Trophoblast cell (in vitro differentiated cells and primary cell): ENCODE measurements around the gene PAM.

Experiments used
- DNase-seq, 2 donors: peaks; one replicate each; pipeline ENCODE4 v3.0.0-alpha.2; 2016
- H2AFZ ChIP-seq: 2 replicates; pipeline ENCODE4 v1.6.1; 2013; ENCODE audit warnings: low read length, moderate library complexity, mild to moderate bottlenecking; ENCODE audit not compliant: insufficient read depth, poor library complexity
- H2AK5ac ChIP-seq: 2 replicates; pipeline ENCODE4 v1.6.1; 2013; ENCODE audit warnings: mild to moderate bottlenecking, low read length
- H2BK120ac ChIP-seq: 2 replicates; pipeline ENCODE4 v1.6.1; 2013; ENCODE audit warnings: low read length, mild to moderate bottlenecking, moderate library complexity; ENCODE audit not compliant: insufficient read depth, poor library complexity
- H2BK12ac ChIP-seq: 2 replicates; pipeline ENCODE4 v1.6.1; 2013; ENCODE audit warnings: mild to moderate bottlenecking, low read length, moderate library complexity
- H2BK5ac ChIP-seq: 2 replicates; pipeline ENCODE4 v1.6.1; 2013; ENCODE audit warnings: low read length, low read depth, moderate library complexity, mild to moderate bottlenecking; ENCODE audit not compliant: poor library complexity
- H3K14ac ChIP-seq: 2 replicates; pipeline ENCODE4 v1.6.1; 2013; ENCODE audit warnings: mild to moderate bottlenecking, low read length
- H3K18ac ChIP-seq: 2 replicates; pipeline ENCODE4 v1.6.1; 2013; ENCODE audit warnings: mild to moderate bottlenecking, low read length
- H3K23ac ChIP-seq: 2 replicates; pipeline ENCODE4 v1.6.1; 2013; ENCODE audit warnings: low read length
- H3K27ac ChIP-seq: 2 replicates; pipeline ENCODE4 v1.5.1; 2013; ENCODE audit warnings: low read depth, mild to moderate bottlenecking, inconsistent platforms, low read length, moderate library complexity
- H3K27me3 ChIP-seq: 2 replicates; pipeline ENCODE4 v1.6.1; 2013; ENCODE audit warnings: inconsistent platforms, mild to moderate bottlenecking, low read length, moderate library complexity; ENCODE audit not compliant: insufficient read depth
- H3K36me3 ChIP-seq, 2 experiments: 1 replicate in 1 of 2; 2 replicates in 1 of 2; pipeline ENCODE4 v1.6.1; 2013; ENCODE audit warnings: low read length in 2 of 2, mild to moderate bottlenecking in 2 of 2, moderate library complexity in 1 of 2; ENCODE audit not compliant: insufficient read depth in 2 of 2, control insufficient read depth in 1 of 2
- H3K4ac ChIP-seq: 2 replicates; pipeline ENCODE4 v1.6.1; 2013; ENCODE audit warnings: low read depth, mild to moderate bottlenecking, low read length, moderate library complexity
- H3K4me1 ChIP-seq, 2 experiments: 1 replicate in 1 of 2; 2 replicates in 1 of 2; pipeline ENCODE4 v1.6.1; 2013; ENCODE audit warnings: low read length in 2 of 2, mild to moderate bottlenecking in 2 of 2, moderate library complexity in 1 of 2; ENCODE audit not compliant: insufficient read depth in 2 of 2, control insufficient read depth in 1 of 2
- H3K4me2 ChIP-seq: 2 replicates; pipeline ENCODE4 v1.6.1; 2013; ENCODE audit warnings: inconsistent platforms, mild to moderate bottlenecking, low read length, moderate library complexity
- H3K4me3 ChIP-seq: 2 replicates; pipeline ENCODE4 v1.5.1; 2013; ENCODE audit warnings: mild to moderate bottlenecking, low read depth, low read length, inconsistent platforms
- H3K79me1 ChIP-seq: one replicate; pipeline ENCODE4 v1.6.1; 2013; ENCODE audit warnings: low read length
- H3K79me2 ChIP-seq: 2 replicates; pipeline ENCODE4 v1.6.1; 2013; ENCODE audit warnings: low read length, mild to moderate bottlenecking; ENCODE audit not compliant: control insufficient read depth, insufficient read depth, poor library complexity
- H3K9ac ChIP-seq: 2 replicates; pipeline ENCODE4 v1.6.1; 2013; ENCODE audit warnings: mild to moderate bottlenecking, low read length
- H3K9me3 ChIP-seq: 2 replicates; pipeline ENCODE4 v1.6.1; 2013; ENCODE audit warnings: low read depth, mild to moderate bottlenecking, control low read depth, inconsistent platforms, low read length; ENCODE audit not compliant: insufficient read depth
- H4K12ac ChIP-seq: 2 replicates; pipeline ENCODE4 v1.6.1; 2013; ENCODE audit warnings: low read depth, mild to moderate bottlenecking, low read length, moderate library complexity
- H4K8ac ChIP-seq: 2 replicates; pipeline ENCODE4 v1.6.1; 2013; ENCODE audit warnings: low read depth, mild to moderate bottlenecking, low read length, moderate library complexity
- H4K91ac ChIP-seq: one replicate; pipeline ENCODE4 v1.6.1; 2013; ENCODE audit warnings: low read depth, mild to moderate bottlenecking, low read length, moderate library complexity
- WGBS: extraction: QIAGEN DNeasy Blood & Tissue Kit; methylation state at CpG from one replicate; pipeline ENCODE4 v1.1.7; 2013; ENCODE audit warnings: missing lambda C conversion rate; ENCODE audit not compliant: insufficient read length, insufficient coverage; ENCODE audit errors: extremely low coverage; 5-methylcytosine and 5-hydroxymethylcytosine counted together

Gene PAM

GRCh38 chr5:102743900-102744299, 11.2 kb upstream of the PAM start:
- Histone ChIP-seq H3K4me3 (no peak overlapping the region), H3K79me2 (no peaks in the 10 kb centered on the region), H3K27me3 (no peaks in the 10 kb centered on the region), H3K23ac (no peak overlapping the region), H4K91ac (no peak overlapping the region), H2BK12ac (no peak overlapping the region), H2AK5ac (no peak overlapping the region), H2BK5ac (no peak overlapping the region), H4K12ac (no peak overlapping the region), H3K79me1 (no peaks in the 10 kb centered on the region), H3K4me2 (no peak overlapping the region), H3K9ac (no peak overlapping the region), H3K4me1 (no peaks in the 10 kb centered on the region), H3K18ac (no peak overlapping the region), H3K14ac (no peak overlapping the region), H2BK120ac (no peak overlapping the region), H3K27ac (no peak overlapping the region), H3K36me3 (no peaks in the 10 kb centered on the region), H3K9me3 (peaks cover 2% of the 10 kb centered on the region), H4K8ac (no peak overlapping the region), H2AFZ (no peak overlapping the region), H3K4ac (no peak overlapping the region)
- DNase-seq = no peak
- WGBS = no CpG with 5 or more reads among the region's 4 CpGs

GRCh38 chr5:102747386-102748166, 7.5 kb upstream of the PAM start:
- H3K9me3 ChIP-seq = peaks cover 2% of the 10 kb centered on the region
- H4K8ac ChIP-seq = no peak overlapping the region
- H2BK12ac ChIP-seq = no peak overlapping the region
- no peaks in the 10 kb centered on the region for H3K79me1 ChIP-seq
- H3K36me3 ChIP-seq = no peaks in the 10 kb centered on the region
- no peak overlapping the region for H3K27ac ChIP-seq
- no peak overlapping the region for H4K12ac ChIP-seq
- no peak overlapping the region for H3K18ac ChIP-seq
- no peaks in the 10 kb centered on the region for H3K4me1 ChIP-seq
- no peaks in the 10 kb centered on the region for H3K27me3 ChIP-seq
- no peak overlapping the region for H2BK120ac ChIP-seq
- no peak overlapping the region for H3K4me2 ChIP-seq
- no peak overlapping the region for H2BK5ac ChIP-seq
- WGBS = no CpG with 5 or more reads among the region's 4 CpGs
- no peak overlapping the region for H3K9ac ChIP-seq
- H2AFZ ChIP-seq = no peak overlapping the region
- H3K23ac ChIP-seq = no peak overlapping the region
- no peak overlapping the region for H3K14ac ChIP-seq
- H3K4me3 ChIP-seq = no peak overlapping the region
- no peak overlapping the region for H4K91ac ChIP-seq
- H3K79me2 ChIP-seq = no peaks in the 10 kb centered on the region
- no peak overlapping the region for H3K4ac ChIP-seq
- peak in 1 of 2 donors; percentile 16 for DNase-seq
- no peak overlapping the region for H2AK5ac ChIP-seq

GRCh38 chr5:102749416-102750030, 5.6 kb upstream of the PAM start:
- H3K79me2 ChIP-seq = no peaks in the 10 kb centered on the region
- no peak overlapping the region for H2AFZ ChIP-seq
- H4K91ac ChIP-seq = no peak overlapping the region
- no peak overlapping the region for H3K4me3 ChIP-seq
- H3K79me1 ChIP-seq = peaks cover under 1% of the 10 kb centered on the region
- H3K36me3 ChIP-seq = no peaks in the 10 kb centered on the region
- H2AK5ac ChIP-seq = no peak overlapping the region
- H4K8ac ChIP-seq = no peak overlapping the region
- DNase-seq = no peak
- H3K14ac ChIP-seq = no peak overlapping the region
- no peak overlapping the region for H3K4ac ChIP-seq
- WGBS = no CpG with 5 or more reads among the region's 5 CpGs
- H3K4me2 ChIP-seq = no peak overlapping the region
- no peak overlapping the region for H2BK5ac ChIP-seq
- no peak overlapping the region for H3K18ac ChIP-seq
- H2BK12ac ChIP-seq = no peak overlapping the region
- H4K12ac ChIP-seq = no peak overlapping the region
- peaks cover 0 to 3% of the 10 kb centered on the region in 2 experiments for H3K4me1 ChIP-seq
- H3K27me3 ChIP-seq = peaks cover 7% of the 10 kb centered on the region
- no peak overlapping the region for H3K27ac ChIP-seq
- H3K23ac ChIP-seq = no peak overlapping the region
- H3K9me3 ChIP-seq = no peaks in the 10 kb centered on the region
- H2BK120ac ChIP-seq = no peak overlapping the region
- H3K9ac ChIP-seq = no peak overlapping the region

GRCh38 chr5:102750151-102750834, 4.8 kb upstream of the PAM start:
- H3K4me3 ChIP-seq = no peak overlapping the region
- H3K4me2 ChIP-seq = no peak overlapping the region
- H3K9me3 ChIP-seq = no peaks in the 10 kb centered on the region
- H2BK120ac ChIP-seq = no peak overlapping the region
- no CpG with 5 or more reads among the region's 4 CpGs for WGBS
- H2BK5ac ChIP-seq = no peak overlapping the region
- no peak for DNase-seq
- H3K79me2 ChIP-seq = peaks cover 2% of the 10 kb centered on the region
- H3K36me3 ChIP-seq = no peaks in the 10 kb centered on the region
- H2AFZ ChIP-seq = no peak overlapping the region
- H3K23ac ChIP-seq = no peak overlapping the region
- no peak overlapping the region for H4K8ac ChIP-seq
- no peak overlapping the region for H3K18ac ChIP-seq
- H4K91ac ChIP-seq = no peak overlapping the region
- H3K14ac ChIP-seq = no peak overlapping the region
- no peak overlapping the region for H4K12ac ChIP-seq
- H2BK12ac ChIP-seq = no peak overlapping the region
- H3K9ac ChIP-seq = no peak overlapping the region
- H2AK5ac ChIP-seq = no peak overlapping the region
- H3K79me1 ChIP-seq = peaks cover 4% of the 10 kb centered on the region
- H3K4ac ChIP-seq = no peak overlapping the region
- H3K4me1 ChIP-seq = peaks cover 0 to 3% of the 10 kb centered on the region in 2 experiments
- no peak overlapping the region for H3K27ac ChIP-seq
- peaks cover 7% of the 10 kb centered on the region for H3K27me3 ChIP-seq
